IPS-15b (cell line): Measurements from ENCODE around the gene NLRC5.
A peak's percentile ranks its signal among the peaks of the same experiment; 100 is the strongest.

Experiments used
- H3K27me3 ChIP-seq: one replicate; pipeline ENCODE4 v1.6.1; 2013; ENCODE audit warnings: low read length; ENCODE audit not compliant: control insufficient read depth, insufficient read depth
- H3K36me3 ChIP-seq: one replicate; pipeline ENCODE4 v1.6.1; 2013; ENCODE audit warnings: low read length; ENCODE audit not compliant: control insufficient read depth, insufficient read depth
- H3K4me1 ChIP-seq: one replicate; pipeline ENCODE4 v1.6.1; 2013; ENCODE audit warnings: mild to moderate bottlenecking, low read length; ENCODE audit not compliant: control insufficient read depth, insufficient read depth
- H3K4me3 ChIP-seq: one replicate; pipeline ENCODE4 v1.5.1; 2013; ENCODE audit warnings: low read depth, low read length
- H3K9ac ChIP-seq: one replicate; pipeline ENCODE4 v1.6.1; 2013; ENCODE audit warnings: low read depth, mild to moderate bottlenecking, low read length
- H3K9me3 ChIP-seq: one replicate; pipeline ENCODE4 v1.6.1; 2013; ENCODE audit warnings: mild to moderate bottlenecking, low read length; ENCODE audit not compliant: control insufficient read depth, insufficient read depth

Gene NLRC5

DNA sequence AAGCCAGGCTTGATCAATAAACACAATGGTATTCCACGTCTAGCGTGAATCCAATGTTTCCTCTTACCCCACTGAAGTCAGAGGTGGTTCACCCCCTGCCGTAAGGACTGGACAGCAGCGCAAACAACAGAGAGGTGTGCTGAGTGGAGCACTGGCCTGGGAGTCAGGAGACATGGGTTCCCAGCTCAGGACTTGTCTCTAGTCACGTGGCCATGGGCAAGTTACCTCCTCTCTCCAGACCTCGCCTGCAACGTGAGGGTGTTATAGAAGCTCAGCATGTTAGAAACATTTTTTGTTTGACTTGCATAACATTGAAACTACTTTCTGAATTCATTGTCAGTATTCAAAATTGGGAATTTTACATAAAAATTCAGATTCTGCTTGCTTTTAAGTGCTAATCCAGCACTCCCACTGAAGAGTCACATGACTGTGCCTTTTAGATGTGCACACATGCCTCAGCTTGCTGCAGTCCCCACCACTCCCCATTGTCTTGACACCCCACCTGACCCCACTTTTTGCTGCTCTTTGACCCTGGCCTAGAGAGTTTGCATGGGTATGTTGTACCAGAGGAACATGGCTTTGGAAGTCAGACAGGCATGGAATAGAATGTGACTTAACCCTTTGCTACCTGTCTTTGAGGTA, 94.2 kb downstream of the NLRC5 start:
- Histone ChIP-seq H3K4me1 (peaks cover 4% of the 10 kb centered on the region), H3K9ac (no peak overlapping the region), H3K36me3 (no peaks in the 10 kb centered on the region), H3K4me3 (no peak overlapping the region), H3K9me3 (no peaks in the 10 kb centered on the region), H3K27me3 (no peaks in the 10 kb centered on the region)

DNA sequence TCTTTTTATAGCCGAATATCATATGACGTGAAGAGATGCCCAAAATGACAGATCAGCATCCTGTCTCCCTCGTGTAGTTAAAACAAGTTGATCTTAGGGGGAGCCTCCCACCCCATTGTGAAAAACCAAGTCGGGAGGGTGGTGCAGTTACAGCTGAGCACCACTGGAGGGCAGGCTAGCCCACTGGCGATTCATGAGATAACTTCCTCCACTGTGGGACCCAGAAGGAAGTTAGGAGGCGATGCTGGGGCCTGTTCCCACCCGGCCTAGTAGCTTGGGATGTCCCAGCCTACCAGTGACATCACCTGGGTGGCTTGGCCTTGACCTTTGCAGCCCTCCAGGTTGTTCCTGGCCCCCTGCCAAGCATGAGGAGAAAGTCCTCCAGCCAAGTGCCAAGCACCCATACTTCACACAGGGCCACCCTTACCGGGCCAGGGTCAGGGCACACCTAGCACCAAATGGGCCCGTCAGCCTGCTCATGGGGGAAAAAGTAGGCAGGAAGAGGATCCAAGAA, 95.0 kb downstream of the NLRC5 start:
- Histone ChIP-seq H3K9me3 (no peaks in the 10 kb centered on the region), H3K4me1 (peaks cover 4% of the 10 kb centered on the region), H3K9ac (no peak overlapping the region), H3K36me3 (no peaks in the 10 kb centered on the region), H3K27me3 (no peaks in the 10 kb centered on the region), H3K4me3 (no peak overlapping the region)

DNA sequence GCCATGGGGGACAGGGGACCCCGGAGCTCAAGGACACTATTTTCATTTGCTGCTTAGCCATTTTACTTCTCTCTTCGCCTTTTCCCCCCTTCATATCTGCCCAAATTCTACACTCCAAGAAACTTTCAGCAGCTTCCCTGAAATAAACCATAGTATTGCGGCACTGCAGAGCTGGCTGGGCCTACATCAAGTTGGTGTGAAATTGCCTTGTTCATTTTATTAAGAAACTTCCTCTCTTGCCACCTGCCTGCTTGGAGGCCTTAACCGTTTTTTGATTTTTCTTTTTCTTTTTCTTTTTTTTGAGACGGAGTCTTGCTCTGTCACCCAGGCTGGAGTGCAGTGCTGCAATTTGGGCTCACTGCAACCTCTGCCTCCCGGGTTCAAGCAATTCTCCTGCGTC, 95.6 kb downstream of the NLRC5 start:
- Histone ChIP-seq H3K27me3 (no peaks in the 10 kb centered on the region), H3K4me3 (no peak overlapping the region), H3K36me3 (no peaks in the 10 kb centered on the region), H3K4me1 (peaks cover 4% of the 10 kb centered on the region), H3K9me3 (no peaks in the 10 kb centered on the region), H3K9ac (no peak overlapping the region)

DNA sequence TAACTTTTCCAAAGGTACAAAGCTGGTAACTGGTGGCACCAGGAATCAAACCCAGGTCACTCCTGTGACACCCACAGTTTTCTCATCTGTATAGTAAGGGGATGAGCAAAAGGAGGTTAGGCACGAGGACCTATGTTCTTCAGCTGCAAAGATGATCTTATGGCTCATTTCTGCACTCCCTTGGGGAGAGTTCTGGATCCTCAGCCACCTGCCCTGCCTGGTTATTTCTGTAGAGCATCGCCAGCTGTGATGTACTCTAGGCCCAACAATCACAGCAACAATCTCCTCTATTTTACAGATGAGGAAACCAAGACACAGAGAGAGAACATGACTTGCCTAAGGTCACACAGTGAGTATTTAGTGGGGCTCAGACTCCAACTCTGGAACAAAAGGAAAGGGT, 97.6 kb downstream of the NLRC5 start:
- no peak overlapping the region for H3K4me3 ChIP-seq
- no peak overlapping the region for H3K9ac ChIP-seq
- no peaks in the 10 kb centered on the region for H3K9me3 ChIP-seq
- H3K27me3 ChIP-seq, result peaks cover 12% of the 10 kb centered on the region
- peaks cover 4% of the 10 kb centered on the region for H3K4me1 ChIP-seq
- no peaks in the 10 kb centered on the region for H3K36me3 ChIP-seq

DNA sequence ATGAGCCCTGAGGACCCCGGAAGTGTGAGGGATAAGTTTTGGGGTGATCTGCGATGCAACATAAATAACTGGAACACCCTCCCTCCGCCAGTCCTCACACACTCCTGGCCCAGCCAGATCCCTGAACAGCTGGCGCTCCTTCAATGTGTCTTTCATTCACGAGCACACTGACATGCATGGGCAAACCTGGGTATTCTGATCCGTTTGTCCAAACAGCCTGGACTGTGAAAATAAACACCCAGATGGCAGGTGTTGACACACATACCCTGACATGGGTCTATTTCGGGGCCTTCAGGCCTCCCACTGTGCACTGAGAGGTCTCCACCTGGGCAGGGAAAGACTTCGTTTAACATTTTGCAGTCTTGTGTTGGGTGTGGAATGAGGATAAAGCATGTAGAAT, 100.0 kb downstream of the NLRC5 start:
- Histone ChIP-seq H3K4me1 (no peaks in the 10 kb centered on the region), H3K9me3 (no peaks in the 10 kb centered on the region), H3K9ac (no peak overlapping the region), H3K4me3 (no peak overlapping the region), H3K27me3 (peaks cover 25% of the 10 kb centered on the region), H3K36me3 (no peaks in the 10 kb centered on the region)

DNA sequence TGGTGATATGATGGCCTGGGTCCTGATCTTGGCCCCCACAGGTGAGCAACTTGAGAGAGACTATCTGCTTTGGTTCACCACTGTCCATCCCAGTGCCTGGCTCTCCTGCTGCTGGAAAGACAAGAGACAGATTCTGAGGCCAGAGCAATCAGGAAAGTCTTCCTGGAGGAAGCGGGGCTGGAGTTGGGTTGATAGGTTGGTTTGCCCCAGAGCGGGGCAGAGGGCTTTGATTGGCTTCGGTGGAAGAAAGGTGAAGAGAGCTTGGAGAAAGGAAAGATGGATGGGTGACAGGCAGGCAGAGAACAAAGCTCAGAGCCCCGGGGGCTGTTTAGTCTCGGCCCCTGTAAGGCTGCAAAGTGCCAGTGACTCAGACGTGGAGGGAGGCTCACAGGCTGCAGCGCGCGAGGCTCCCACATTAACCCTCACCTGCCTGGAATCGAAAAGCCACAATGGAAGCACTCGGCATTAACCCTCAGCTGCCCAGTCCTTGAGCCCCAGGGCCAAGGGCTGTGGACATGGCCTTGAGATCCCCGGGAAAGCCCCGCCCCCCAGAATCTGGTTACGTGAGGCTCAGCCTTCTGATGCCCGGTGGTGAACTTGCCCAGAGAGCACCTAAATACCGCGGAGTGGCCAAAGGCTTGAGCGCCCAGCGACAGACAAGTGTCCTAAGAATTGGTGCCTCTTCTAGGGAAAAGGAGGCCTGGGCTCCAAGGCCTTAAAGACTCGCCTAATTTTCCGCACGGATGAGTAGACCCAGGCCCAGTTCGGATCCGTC, 102.0 kb downstream of the NLRC5 start:
- H3K36me3 ChIP-seq, result no peaks in the 10 kb centered on the region
- no peaks in the 10 kb centered on the region for H3K9me3 ChIP-seq
- no peaks in the 10 kb centered on the region for H3K4me1 ChIP-seq
- peak overlapping the region; percentile 2 for H3K9ac ChIP-seq
- H3K27me3 ChIP-seq, result peaks cover 25% of the 10 kb centered on the region
- peak overlapping the region; percentile 69 for H3K4me3 ChIP-seq

GRCh38 chr16:57091975-57092785, 102.8 kb downstream of the NLRC5 start, which contains the start of gene CPNE2:
TSS of gene CPNE2 (plus strand) at chr16:57092583. CDS start at chr16:57110743, 18,160 bp downstream.
- peak within 1 kb of the TSS; percentile 2 for H3K9ac ChIP-seq
- no peaks in the 10 kb centered on the region for H3K9me3 ChIP-seq
- no peaks in the 10 kb centered on the region for H3K4me1 ChIP-seq
- H3K36me3 ChIP-seq, result no peaks in the 10 kb centered on the region
- peak within 1 kb of the TSS; percentile 69 for H3K4me3 ChIP-seq
- peaks cover 25% of the 10 kb centered on the region for H3K27me3 ChIP-seq

DNA sequence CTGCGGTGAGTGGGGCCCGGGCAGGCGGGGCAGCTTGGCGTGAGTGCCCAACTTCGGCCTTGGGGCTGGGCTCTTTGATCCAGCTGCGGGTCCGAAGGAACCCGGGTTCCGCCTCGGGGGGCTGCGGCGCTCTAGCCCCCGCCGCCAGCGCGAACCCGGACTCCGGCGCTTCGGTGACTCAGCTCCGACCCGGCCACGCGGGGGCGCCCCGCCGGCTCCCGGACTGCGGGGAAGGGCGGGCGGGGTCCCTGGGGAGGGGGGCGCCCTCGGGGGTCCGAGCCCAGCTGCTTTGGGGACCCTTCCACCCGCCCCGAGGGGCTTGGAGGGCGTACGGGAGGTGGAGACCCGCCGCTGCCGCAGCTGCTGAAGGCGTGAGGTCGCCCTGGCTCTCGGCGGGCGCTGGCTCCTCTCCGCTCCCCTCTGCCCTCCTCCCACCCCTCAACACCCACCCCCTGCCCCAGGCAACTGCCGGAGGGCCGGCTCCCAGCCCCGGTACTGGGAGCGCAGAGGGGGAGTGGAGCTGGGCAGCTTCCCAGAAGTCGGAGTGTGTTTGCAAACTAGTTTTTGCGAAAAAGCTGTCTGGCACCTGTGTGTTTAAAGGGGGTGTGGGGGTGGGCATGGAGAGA, 103.5 kb downstream of the NLRC5 start:
- Histone ChIP-seq H3K36me3 (no peaks in the 10 kb centered on the region), H3K4me3 (peak overlapping the region; percentile 69), H3K4me1 (no peaks in the 10 kb centered on the region), H3K9me3 (no peaks in the 10 kb centered on the region), H3K27me3 (peaks cover 25% of the 10 kb centered on the region), H3K9ac (no peak overlapping the region)

GRCh38 chr16:57093666-57094564, 104.6 kb downstream of the NLRC5 start:
- Histone ChIP-seq H3K4me3 (peak overlapping the region; percentile 69), H3K4me1 (no peaks in the 10 kb centered on the region), H3K36me3 (no peaks in the 10 kb centered on the region), H3K9me3 (no peaks in the 10 kb centered on the region), H3K27me3 (peaks cover 25% of the 10 kb centered on the region), H3K9ac (no peak overlapping the region)

GRCh38 chr16:57094911-57095310, 105.6 kb downstream of the NLRC5 start:
- Histone ChIP-seq H3K9ac (no peak overlapping the region), H3K36me3 (no peaks in the 10 kb centered on the region), H3K27me3 (peaks cover 25% of the 10 kb centered on the region), H3K4me3 (no peak overlapping the region), H3K9me3 (no peaks in the 10 kb centered on the region), H3K4me1 (no peaks in the 10 kb centered on the region)
